B cell (primary cell): Measurements from ENCODE around the gene CANT1. TPM values are rescaled to one million over a fixed set of nuclear protein-coding genes. Genes with fewer than 3 reads are reported as not detected.

Experiments used
- ATAC-seq: fragments of 200-7000 bp; cut with Tn5 transposase; one replicate; pipeline ENCODE4 v1.10.0; 2021; ENCODE audit warnings: low read depth, mild to moderate bottlenecking, moderate number of reproducible peaks, moderate library complexity
- CTCF ChIA-PET: fragments of 350-600 bp; sonication (Branson Sonifier 250); formaldehyde crosslinking; loops from one replicate; lab custom pipeline; 2021; ENCODE audit warnings: antibody characterized with exemption, inconsistent platforms; lab: Charles Lee
- POLR2A ChIA-PET: fragments of 350-600 bp; sonication (Branson Sonifier 250); formaldehyde crosslinking; loops from one replicate; lab custom pipeline; 2021; ENCODE audit warnings: antibody characterized with exemption; lab: Charles Lee
- DNase-seq: peaks from one replicate; pipeline ENCODE4 v3.0.0; 2013
- H2AFZ ChIP-seq: 2 replicates; pipeline ENCODE4 v1.6.1; 2012; ENCODE audit warnings: mild to moderate bottlenecking, low read depth, low read length; ENCODE audit not compliant: insufficient read depth, poor library complexity, severe bottlenecking
- H3K27ac ChIP-seq, 2 donors: 1 replicate in 1 of 2; 2 replicates in 1 of 2; pipeline ENCODE4 v1.5.1; 2012 to 2013; ENCODE audit warnings: low read length in 2 of 2, mild to moderate bottlenecking in 2 of 2, moderate library complexity in 1 of 2
- H3K27me3 ChIP-seq, 4 experiments: fragments of 200-600 bp in 1 of 4; sonication (generic) in 1 of 4; replicated peaks in 1 of 4; 1 replicate in 2 of 4; 2 replicates in 2 of 4; pipeline versions ENCODE4 v1.6.1 to v1.7.0; 2013 to 2016; ENCODE audit warnings: low read length in 3 of 4, mild to moderate bottlenecking in 2 of 4, mixed read lengths in 1 of 4, moderate library complexity in 1 of 4; ENCODE audit not compliant: insufficient read depth in 4 of 4, control insufficient read depth in 3 of 4; ENCODE audit errors: control extremely low read depth in 1 of 4
- H3K36me3 ChIP-seq, 2 experiments: replicated peaks in 1 of 2; 1 replicate in 1 of 2; 2 replicates in 1 of 2; pipeline versions ENCODE4 v1.6.1 to v1.7.1; 2013; ENCODE audit warnings: low read length in 1 of 2; ENCODE audit not compliant: insufficient read depth in 2 of 2, control insufficient read depth in 1 of 2; ENCODE audit errors: control extremely low read depth in 1 of 2, extremely low read depth in 1 of 2
- H3K4me1 ChIP-seq, 2 donors: fragments of 200-600 bp in 1 of 2; sonication (generic) in 1 of 2; 1 replicate in 1 of 2; 2 replicates in 1 of 2; pipeline versions ENCODE4 v1.5.1 to v1.6.1; 2013 to 2017; ENCODE audit warnings: low read length in 2 of 2; ENCODE audit not compliant: control insufficient read depth in 2 of 2, insufficient read depth in 2 of 2
- H3K4me2 ChIP-seq: replicated peaks from 2 replicates; pipeline ENCODE3; 2012; ENCODE audit warnings: mild to moderate bottlenecking, low read depth, low read length; ENCODE audit not compliant: poor library complexity, severe bottlenecking
- H3K4me3 ChIP-seq, 5 experiments: fragments of 200-600 bp in 1 of 5; sonication (generic) in 1 of 5; 1 replicate in 3 of 5; 2 replicates in 2 of 5; pipeline versions ENCODE4 v1.5.1 to v1.7.0; 2011 to 2016; ENCODE audit warnings: low read length in 4 of 5, mild to moderate bottlenecking in 4 of 5, low read depth in 2 of 5, control low read depth in 1 of 5, moderate library complexity in 1 of 5; ENCODE audit not compliant: insufficient read depth in 1 of 5; ENCODE audit errors: control extremely low read depth in 1 of 5, extremely low read depth in 1 of 5
- H3K79me2 ChIP-seq: fragments of 200-600 bp; sonication (generic); one replicate; pipeline ENCODE4 v1.6.0; 2016; ENCODE audit warnings: low read length; ENCODE audit not compliant: control insufficient read depth, insufficient read depth
- H3K9ac ChIP-seq: fragments of 200-600 bp; sonication (generic); 2 replicates; pipeline ENCODE4 v1.6.1; 2017; ENCODE audit warnings: mild to moderate bottlenecking, low read length, moderate library complexity
- H3K9me3 ChIP-seq, 3 donors: one replicate each; pipeline versions ENCODE4 v1.6.1 to v1.7.1; 2013; ENCODE audit warnings: low read length in 2 of 3; ENCODE audit not compliant: control insufficient read depth in 2 of 3, insufficient read depth in 1 of 3; ENCODE audit errors: control extremely low read depth in 1 of 3
- H4K20me1 ChIP-seq: 2 replicates; pipeline ENCODE4 v1.6.0; 2012; ENCODE audit warnings: mild to moderate bottlenecking, low read length; ENCODE audit not compliant: insufficient read depth, control insufficient read depth, poor library complexity, severe bottlenecking
- H3K27ac Mint-ChIP-seq: one replicate; pipeline ENCODE4 v1.8.0; 2021; ENCODE audit warnings: mixed read lengths
- H3K27me3 Mint-ChIP-seq: one replicate; pipeline ENCODE4 v1.8.0; 2021; ENCODE audit warnings: mixed read lengths
- H3K4me1 Mint-ChIP-seq: one replicate; pipeline ENCODE4 v1.8.0; 2021; ENCODE audit warnings: mixed read lengths
- H3K4me3 Mint-ChIP-seq: one replicate; pipeline ENCODE4 v1.8.0; 2021; ENCODE audit warnings: mixed read lengths
- H3K9me3 Mint-ChIP-seq: one replicate; pipeline ENCODE4 v1.8.0; 2022; ENCODE audit warnings: mixed read lengths; ENCODE audit not compliant: insufficient read depth
- CTCF ChIP-seq: fragments of 200-600 bp; IDR thresholded peaks from one replicate; pipeline ENCODE4 v1.8.0; 2022; ENCODE audit warnings: antibody characterized with exemption, mild to moderate bottlenecking
- EZH2 ChIP-seq: IDR thresholded peaks from 2 replicates; pipeline ENCODE4 v1.6.1; 2012; ENCODE audit warnings: borderline replicate concordance, low read depth, mild to moderate bottlenecking, moderate library complexity, low read length; ENCODE audit not compliant: insufficient read depth, poor library complexity, severe bottlenecking
- WGBS: methylation state at CpG from one replicate; pipeline ENCODE4 v1.1.5; 2013; ENCODE audit warnings: missing lambda C conversion rate; ENCODE audit not compliant: insufficient coverage; 5-methylcytosine and 5-hydroxymethylcytosine counted together
- intact Hi-C: fragments of 100-400 bp; cut with micrococcal nuclease; formaldehyde crosslinking; loops from one replicate; pipeline ENCODE4 v1.10.0; 2022
- polyA plus RNA-seq: library from polyadenylated mRNA; depleted of rRNA; stranded (reverse); fragments of >200 nt; gene quantifications from 2 replicates; pipeline ENCODE4 v1.2.3, GENCODE V29; 2012
- total RNA-seq, 2 donors: library from RNA; stranded (reverse); fragments of 120-200 nt in 1 of 2; gene quantifications; 1 replicate in 1 of 2; 2 replicates in 1 of 2; pipeline versions ENCODE4 v1.2.3 to v1.2.4, GENCODE V29; 2013 to 2022

CANT1 gene
- total and polyA plus RNA-seq, 2 donors (not counting 1 experiment from before 2014, with no cell fraction given), result 17.3 to 44.2 TPM

GRCh38 chr17:78991017-78991738 lies 18.4 kb downstream of the CANT1 start:
- Histone ChIP-seq H2AFZ (no peak overlapping the region), H3K9ac (no peak overlapping the region), H3K4me3 (no peak overlapping the region), H3K4me1 (peaks cover 10% of the 10 kb centered on the region in 2 donors), H3K4me2 (no peak overlapping the region), H3K36me3 (peaks cover 0 to 40% of the 10 kb centered on the region in 2 experiments), H3K27ac (no peak overlapping the region), H3K27me3 (no peaks in the 10 kb centered on the region), H4K20me1 (peaks cover 34% of the 10 kb centered on the region), H3K79me2 (peaks cover 7% of the 10 kb centered on the region), H3K9me3 (no peaks in the 10 kb centered on the region)
- WGBS, result 97% methylated on average over 28 of the region's 33 CpGs
- ChIA-PET CTCF (interaction anchor here (1.1 kb wide), 1 partner anchor 51 kb away, joined by 4 read pairs; no protein-coding TSS in a partner anchor), POLR2A (no interaction called here)
- Mint-ChIP-seq H3K4me1 (peaks cover 13% of the 10 kb centered on the region), H3K9me3 (no peaks in the 10 kb centered on the region), H3K27me3 (no peaks in the 10 kb centered on the region), H3K4me3 (no peak overlapping the region), H3K27ac (no peak overlapping the region)
- intact Hi-C loops, result loop anchor here (10.0 kb wide), 1 partner anchor 54 kb away; no protein-coding TSS in a partner anchor
- DNase-seq (no peak), ATAC-seq (no peak)
- TF ChIP-seq CTCF (no peak), EZH2 (no peak)

- Histone ChIP-seq H3K4me1 (peaks cover 15 to 16% of the 10 kb centered on the region in 2 donors), H3K4me3 (no peak overlapping the region), H3K4me2 (no peak overlapping the region), H3K27me3 (no peaks in the 10 kb centered on the region), H3K36me3 (peaks cover 0 to 34% of the 10 kb centered on the region in 2 experiments), H3K79me2 (peaks cover 7% of the 10 kb centered on the region), H3K9ac (no peak overlapping the region), H3K27ac (no peak overlapping the region), H2AFZ (no peak overlapping the region), H4K20me1 (peaks cover 27% of the 10 kb centered on the region), H3K9me3 (no peaks in the 10 kb centered on the region)
- Mint-ChIP-seq H3K4me3 (no peak overlapping the region), H3K27me3 (no peaks in the 10 kb centered on the region), H3K27ac (no peak overlapping the region), H3K9me3 (no peaks in the 10 kb centered on the region), H3K4me1 (peaks cover 18% of the 10 kb centered on the region)
- POLR2A ChIA-PET, result no interaction called here
- no peak for ATAC-seq
- CTCF ChIA-PET, result no interaction called here
- intact Hi-C loops, result loop anchor here (10.0 kb wide), 1 partner anchor 54 kb away; no protein-coding TSS in a partner anchor
- TF ChIP-seq EZH2 (no peak), CTCF (no peak)
- over 99% methylated on average over 29 of the region's 29 CpGs for WGBS
- no peak for DNase-seq
Observed at GRCh38 chr17:78990349-78991016, 19.1 kb downstream of the CANT1 start.
